ENCODE measurements around the gene BMP2. TPM values are rescaled to one million over a fixed set of nuclear protein-coding genes. Genes with fewer than 3 reads are reported as not detected.

Gene BMP2
- total RNA-seq, 1 donor from 2014 or later = 0.58 TPM

GRCh38 chr20:6756693-6757595 is 10.5 kb upstream of the BMP2 start:
- peaks cover 15% of the 10 kb centered on the region for H3K9me3 Mint-ChIP-seq
- no peak for TF ChIP-seq CTCF (conservative IDR thresholded peaks at IDR 0.05)
- H3K36me3 Mint-ChIP-seq (ENCODE audit: low read depth) = no peaks in the 10 kb centered on the region
- no peaks in the 10 kb centered on the region for H3K4me1 Mint-ChIP-seq
- H3K27ac Mint-ChIP-seq (ENCODE audit: unreplicated experiment) = no peak overlapping the region
- no peak for DNase-seq (ENCODE audit: low read depth, low spot score)
- no peak overlapping the region for H3K4me3 Mint-ChIP-seq
- H3K27me3 Mint-ChIP-seq (ENCODE audit: low read depth) = peaks cover 36% of the 10 kb centered on the region

DNA sequence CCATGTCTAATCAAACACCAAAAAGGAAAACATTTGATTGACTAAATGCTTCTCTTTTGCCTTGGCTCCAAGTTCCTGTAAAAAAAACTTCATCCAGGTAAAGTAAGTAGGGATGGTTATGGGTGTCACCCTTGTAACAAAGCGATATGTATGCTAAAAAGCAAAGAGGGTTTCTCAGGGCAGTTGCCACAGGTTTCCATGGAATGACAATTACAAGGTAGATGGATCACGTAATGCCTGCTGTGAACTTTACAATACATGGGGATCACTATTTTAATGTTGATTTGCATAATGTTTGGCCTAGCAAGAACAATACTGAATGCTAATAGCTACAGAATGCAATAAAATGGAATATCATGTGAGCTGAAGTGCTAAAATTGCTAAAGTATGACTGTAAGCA is 2.9 kb upstream of the BMP2 start:
- peaks cover 6% of the 10 kb centered on the region for H3K4me1 Mint-ChIP-seq
- H3K9me3 Mint-ChIP-seq = peaks cover 4% of the 10 kb centered on the region
- no peak overlapping the region for H3K4me3 Mint-ChIP-seq
- TF ChIP-seq CTCF (conservative IDR thresholded peaks at IDR 0.05) = no peak
- H3K36me3 Mint-ChIP-seq (ENCODE audit: low read depth) = no peaks in the 10 kb centered on the region
- peaks cover 48% of the 10 kb centered on the region for H3K27me3 Mint-ChIP-seq (ENCODE audit: low read depth)
- no peak for DNase-seq (ENCODE audit: low read depth, low spot score)
- H3K27ac Mint-ChIP-seq (ENCODE audit: unreplicated experiment) = no peak overlapping the region

DNA sequence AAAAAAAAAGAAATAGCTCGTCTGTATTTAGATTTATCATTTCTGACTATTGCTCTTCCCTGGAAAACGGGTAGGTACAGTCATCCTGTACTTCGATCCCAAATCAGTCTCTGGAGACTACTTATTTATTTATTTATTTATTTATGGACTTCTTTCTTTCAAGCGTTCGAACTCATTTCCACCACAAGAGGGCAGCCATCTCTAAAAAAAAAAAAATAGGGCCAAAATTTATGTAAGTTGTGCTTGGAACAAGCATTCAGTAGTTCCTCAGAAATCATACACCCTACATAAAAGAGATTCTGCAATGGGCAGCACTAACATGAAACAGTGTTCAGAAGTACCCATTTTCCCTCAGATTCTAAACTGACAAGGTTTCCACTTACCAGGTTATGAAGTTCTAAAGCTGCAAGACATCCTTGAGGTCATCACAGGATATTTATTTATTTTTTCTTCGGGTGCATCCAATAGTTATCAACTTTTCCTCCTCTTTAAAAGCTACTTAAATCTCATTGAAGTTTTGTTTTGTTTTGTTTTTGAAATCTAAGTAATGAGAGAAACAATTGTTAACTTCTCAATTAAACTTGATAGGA is 1.9 kb upstream of the BMP2 start:
- Mint-ChIP-seq H3K4me1 (peaks cover 11% of the 10 kb centered on the region), H3K36me3 (ENCODE audit: low read depth) (no peaks in the 10 kb centered on the region), H3K4me3 (peak overlapping the region; percentile 84), H3K9me3 (peaks cover 2% of the 10 kb centered on the region), H3K27ac (ENCODE audit: unreplicated experiment) (no peak overlapping the region), H3K27me3 (ENCODE audit: low read depth) (peaks cover 55% of the 10 kb centered on the region)
- peak; percentile 79 for TF ChIP-seq CTCF (conservative IDR thresholded peaks at IDR 0.05)
- DNase-seq (ENCODE audit: low read depth, low spot score) = peak; percentile 14

DNA sequence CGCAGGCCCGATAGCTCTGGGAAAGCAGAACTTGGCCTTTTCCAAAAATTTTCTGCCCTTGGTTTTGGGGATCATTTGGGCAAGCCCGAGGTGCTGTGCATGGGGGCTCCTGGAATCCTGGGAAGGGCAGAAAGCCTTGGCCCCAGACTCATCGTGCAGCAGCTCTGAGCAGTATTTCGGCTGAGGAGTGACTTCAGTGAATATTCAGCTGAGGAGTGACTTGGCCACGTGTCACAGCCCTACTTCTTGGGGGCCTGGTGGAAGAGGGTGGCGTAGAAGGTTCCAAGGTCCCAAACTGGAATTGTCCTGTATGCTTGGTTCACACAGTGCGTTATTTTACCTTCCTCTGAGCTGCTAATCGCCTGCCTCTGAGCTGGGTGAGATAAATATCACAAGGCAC is 1.1 kb upstream of the BMP2 start:
- Mint-ChIP-seq H3K4me3 (no peak overlapping the region), H3K9me3 (no peaks in the 10 kb centered on the region), H3K4me1 (peaks cover 16% of the 10 kb centered on the region), H3K27ac (ENCODE audit: unreplicated experiment) (no peak overlapping the region), H3K36me3 (ENCODE audit: low read depth) (no peaks in the 10 kb centered on the region), H3K27me3 (ENCODE audit: low read depth) (peaks cover 60% of the 10 kb centered on the region)
- no peak for DNase-seq (ENCODE audit: low read depth, low spot score)
- no peak for TF ChIP-seq CTCF (conservative IDR thresholded peaks at IDR 0.05)

DNA sequence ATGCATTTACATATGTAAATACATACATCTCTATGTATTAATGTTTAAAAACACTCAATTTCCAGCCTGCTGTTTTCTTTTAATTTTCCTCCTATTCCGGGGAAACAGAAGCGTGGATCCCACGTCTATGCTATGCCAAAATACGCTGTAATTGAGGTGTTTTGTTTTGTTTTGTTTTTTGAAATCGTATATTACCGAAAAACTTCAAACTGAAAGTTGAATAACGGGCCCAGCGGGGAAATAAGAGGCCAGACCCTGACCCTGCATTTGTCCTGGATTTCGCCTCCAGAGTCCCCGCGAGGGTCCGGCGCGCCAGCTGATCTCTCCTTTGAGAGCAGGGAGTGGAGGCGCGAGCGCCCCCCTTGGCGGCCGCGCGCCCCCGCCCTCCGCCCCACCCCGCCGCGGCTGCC is 355 bp upstream of the BMP2 start:
- Mint-ChIP-seq H3K9me3 (no peaks in the 10 kb centered on the region), H3K27ac (ENCODE audit: unreplicated experiment) (no peak overlapping the region), H3K27me3 (ENCODE audit: low read depth) (peaks cover 64% of the 10 kb centered on the region), H3K4me3 (peak overlapping the region; percentile 84), H3K4me1 (peaks cover 16% of the 10 kb centered on the region), H3K36me3 (ENCODE audit: low read depth) (no peaks in the 10 kb centered on the region)
- DNase-seq (ENCODE audit: low read depth, low spot score) = no peak
- no peak for TF ChIP-seq CTCF (conservative IDR thresholded peaks at IDR 0.05)
